GM12865 (cell line): Measurements from ENCODE around the gene BLM.

Experiments used
- DNase-seq: peaks from one replicate; pipeline ENCODE4 v3.0.0; 2010; ENCODE audit warnings: low read depth
- H3K4me3 ChIP-seq: 2 replicates; pipeline ENCODE4 v1.5.1; 2011; ENCODE audit warnings: mild to moderate bottlenecking, low read depth, low read length, control low read depth
- CTCF ChIP-seq: IDR thresholded peaks from 2 replicates; pipeline ENCODE4 v1.5.1; 2011; ENCODE audit warnings: low read length, control low read depth, low read depth, inconsistent platforms; ENCODE audit not compliant: insufficient read depth; ENCODE audit errors: missing control alignments

Gene BLM

DNA sequence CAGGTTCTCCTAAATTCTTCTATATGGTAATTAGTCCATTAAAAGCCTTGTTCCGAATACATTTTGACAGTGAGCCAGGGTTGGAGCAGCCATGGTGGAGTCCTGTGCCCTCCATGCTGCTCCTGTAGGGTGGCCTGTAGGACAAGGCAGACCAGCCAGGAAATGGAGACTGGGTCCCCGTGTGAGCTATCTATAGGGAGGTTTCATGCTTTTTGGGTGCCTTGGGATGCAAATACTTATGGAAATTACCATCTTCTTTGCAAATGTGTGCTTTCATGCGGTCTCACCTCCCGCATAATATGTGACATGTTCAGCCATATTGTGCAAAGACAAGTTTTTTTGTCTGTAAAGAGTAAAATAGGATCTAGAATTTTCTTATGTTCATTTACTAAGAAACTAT, 93.2 kb downstream of the BLM start:
- no peak for TF ChIP-seq CTCF
- no peak for DNase-seq
- H3K4me3 ChIP-seq = no peak overlapping the region

DNA sequence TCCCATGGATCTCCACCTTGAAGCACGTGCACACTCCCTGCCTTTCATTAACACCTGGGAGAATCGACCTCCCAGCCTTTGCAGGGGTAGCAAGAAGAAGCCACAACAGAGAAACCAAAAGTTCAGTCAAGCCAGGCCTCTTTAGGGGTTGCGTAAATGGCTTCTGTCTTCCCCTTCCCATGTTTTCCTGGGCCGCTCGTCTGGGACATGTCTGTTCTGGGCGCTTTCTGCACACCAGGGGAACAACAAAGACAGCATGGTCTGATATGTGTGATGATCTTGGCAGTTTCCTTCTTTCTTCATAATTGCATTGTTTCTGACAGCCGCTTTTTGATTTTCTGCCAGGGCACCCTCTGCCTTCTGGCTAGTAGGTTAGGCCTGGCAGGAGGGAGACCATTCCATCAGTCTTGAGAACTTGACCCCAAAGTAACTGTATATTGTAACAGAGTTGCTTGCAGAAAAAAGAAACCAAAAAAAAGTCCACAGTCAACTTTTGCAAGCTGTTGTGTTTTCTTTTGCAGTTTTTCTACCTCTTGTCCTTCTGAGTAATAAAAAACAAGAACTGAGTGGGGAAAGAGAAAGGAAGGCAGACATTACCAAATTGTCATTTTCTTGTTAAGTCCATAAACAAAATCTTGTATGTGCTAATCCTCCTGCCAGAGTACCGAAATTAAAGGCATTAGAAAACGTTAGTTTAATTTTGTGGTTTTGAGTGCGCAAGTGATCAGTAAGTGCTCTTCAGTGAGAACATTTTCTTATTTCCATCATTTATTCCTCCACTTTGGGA, 95.2 kb downstream of the BLM start:
- no peak overlapping the region for H3K4me3 ChIP-seq
- no peak for TF ChIP-seq CTCF
- DNase-seq = no peak

DNA sequence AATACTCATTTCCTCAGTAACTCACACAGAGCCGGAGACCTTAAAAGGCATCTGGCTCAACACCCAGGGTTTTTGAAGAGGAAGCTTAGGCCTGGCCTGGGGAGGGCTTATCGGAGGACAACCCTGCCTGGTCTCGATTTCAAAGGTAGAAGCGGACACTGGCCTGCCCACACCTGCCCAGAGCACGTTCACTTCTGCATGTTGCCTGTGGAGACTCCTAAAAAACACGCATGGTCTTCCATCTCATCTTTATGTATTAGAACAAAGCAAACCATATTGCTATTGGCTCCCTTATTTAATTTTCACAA, 95.8 kb downstream of the BLM start:
- TF ChIP-seq CTCF = no peak
- no peak overlapping the region for H3K4me3 ChIP-seq

GRCh38 chr15:90813796-90814190, 96.6 kb downstream of the BLM start:
- TF ChIP-seq CTCF = no peak
- DNase-seq = no peak
- H3K4me3 ChIP-seq = no peak overlapping the region

More for the DNA sequence above, 95.8 kb downstream of the BLM start:
- no peak for DNase-seq

DNA sequence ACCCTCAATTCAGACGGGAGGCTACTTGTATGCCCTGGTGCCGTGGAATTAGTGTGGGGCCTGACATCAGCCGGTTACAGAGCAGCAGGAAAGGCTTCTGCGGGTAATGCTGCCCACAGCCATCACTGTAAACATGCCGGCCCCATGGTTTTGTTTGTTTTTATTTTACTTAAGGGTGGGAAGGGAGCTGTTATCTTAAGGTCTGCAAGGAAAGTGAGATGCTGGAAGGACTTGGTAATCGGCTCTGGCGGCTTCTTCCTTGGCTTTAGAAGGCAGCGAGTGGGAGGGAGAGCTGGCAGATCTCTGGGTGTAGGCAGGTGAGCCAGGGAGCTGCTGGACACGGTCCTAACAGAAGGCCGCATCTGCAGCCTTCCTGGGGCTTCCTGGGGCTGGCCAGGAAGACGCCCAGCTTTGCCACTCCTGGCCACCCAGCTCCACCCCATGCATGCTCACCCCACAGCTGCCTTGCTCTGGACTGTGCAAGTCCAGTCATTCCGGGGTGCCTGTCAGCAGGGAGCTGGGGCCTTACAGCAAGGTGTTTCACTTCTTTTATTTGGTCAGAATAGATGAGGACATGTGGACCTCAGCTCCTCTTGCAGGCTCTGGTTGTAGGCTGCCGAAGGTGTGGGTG, 97.2 kb downstream of the BLM start:
- no peak overlapping the region for H3K4me3 ChIP-seq
- DNase-seq = no peak
- TF ChIP-seq CTCF = no peak

DNA sequence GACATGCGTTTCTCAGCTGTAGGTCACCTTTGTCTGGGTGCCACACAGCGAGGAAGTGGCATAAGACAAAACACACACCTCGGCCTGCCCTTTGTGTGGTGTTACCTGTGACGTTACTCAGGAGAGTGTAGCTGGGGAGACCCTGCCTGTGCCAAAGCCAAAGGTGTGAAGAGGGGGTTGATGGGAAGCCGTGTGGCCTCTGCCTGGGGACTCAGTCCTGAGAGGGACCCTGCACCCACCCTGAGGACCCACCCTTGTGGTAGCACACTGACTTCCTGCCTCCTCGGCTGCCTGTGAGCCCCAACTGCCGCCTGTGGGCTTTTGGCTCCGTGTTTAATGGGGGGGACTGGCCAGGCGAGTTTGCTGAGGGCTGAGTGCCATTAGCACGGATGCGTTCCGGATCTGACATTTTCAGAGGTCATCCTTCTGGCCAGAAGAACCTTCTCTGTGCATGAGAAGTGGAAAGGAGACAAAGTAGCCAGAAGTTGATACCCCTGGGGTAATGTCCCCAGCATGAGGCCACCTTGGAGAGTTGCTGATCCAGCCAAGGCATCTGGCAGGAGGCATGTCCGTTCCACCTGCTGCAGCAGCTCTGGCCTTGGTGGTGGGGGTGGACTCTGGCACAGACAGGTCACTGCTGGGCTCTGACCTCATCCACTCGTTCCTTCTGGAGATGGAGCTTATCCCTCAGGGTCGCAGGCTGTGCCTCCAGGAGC, 99.4 kb downstream of the BLM start:
- DNase-seq = no peak
- no peak overlapping the region for H3K4me3 ChIP-seq
- TF ChIP-seq CTCF = no peak
